ENCODE measurements around the gene SS18.
"Not testable (repeated sequence)": the region's sequence is repeated elsewhere in the genome, so short reads cannot be mapped to it uniquely, and the experiment has no call there.

SS18 gene

GRCh38 chr18:26090130-26091046, at the start of gene SS18:
SS18 (minus strand) TSS chr18:26090613; CDS start chr18:26090569, 44 bp downstream.
- DNase-seq: peak; percentile 90 to 92

- no peak for DNase-seq
Observed at GRCh38 chr18:26135548-26135947, 45.1 kb upstream of the SS18 start.

- no peak for DNase-seq
Observed at GRCh38 chr18:26134107-26134506, 43.7 kb upstream of the SS18 start.

GRCh38 chr18:26133652-26134051, 43.2 kb upstream of the SS18 start, which contains the start of gene PSMA8:
PSMA8 (plus strand) TSS chr18:26133869; CDS start chr18:26133966, 97 bp downstream.
- DNase-seq: peak; percentile 34 to 43

- DNase-seq: not testable (repeated sequence)
Observed at GRCh38 chr18:26128192-26128591, 37.8 kb upstream of the SS18 start.

GRCh38 chr18:26127786-26128185, 37.4 kb upstream of the SS18 start:
- DNase-seq: no peak

- not testable (repeated sequence) for DNase-seq
Observed at GRCh38 chr18:26121994-26122393, 31.6 kb upstream of the SS18 start.

- DNase-seq: no peak
Observed at GRCh38 chr18:26121476-26121875, 31.1 kb upstream of the SS18 start.

- DNase-seq: no peak
Observed at GRCh38 chr18:26119246-26119645, 28.8 kb upstream of the SS18 start.

GRCh38 chr18:26104035-26104434, 13.6 kb upstream of the SS18 start:
- DNase-seq: no peak

- peak; percentile 48 to 64 for DNase-seq
Observed at GRCh38 chr18:26103579-26103978, 13.2 kb upstream of the SS18 start.

- no peak for DNase-seq
Observed at GRCh38 chr18:26097563-26097962, 7.2 kb upstream of the SS18 start.

- DNase-seq: no peak
Observed at GRCh38 chr18:26096852-26097251, 6.4 kb upstream of the SS18 start.

- no peak for DNase-seq
Observed at GRCh38 chr18:26091047-26091630, 726 bp upstream of the SS18 start.

GRCh38 chr18:26089293-26090129, 902 bp downstream of the SS18 start:
- no peak for DNase-seq

- no peak for DNase-seq
Observed at GRCh38 chr18:26088487-26088886, 1.9 kb downstream of the SS18 start.

GRCh38 chr18:26086959-26087358, 3.5 kb downstream of the SS18 start:
- no peak for DNase-seq

- no peak for DNase-seq
Observed at GRCh38 chr18:26085056-26085455, 5.4 kb downstream of the SS18 start.

- DNase-seq: no peak
Observed at GRCh38 chr18:26083099-26083498, 7.3 kb downstream of the SS18 start.

GRCh38 chr18:26082475-26082874, 7.9 kb downstream of the SS18 start:
- no peak for DNase-seq

GRCh38 chr18:26074246-26074645, 16.2 kb downstream of the SS18 start:
- DNase-seq: no peak

- no peak for DNase-seq
Observed at GRCh38 chr18:26073758-26074157, 16.7 kb downstream of the SS18 start.

- DNase-seq: no peak
Observed at GRCh38 chr18:26071725-26072124, 18.7 kb downstream of the SS18 start.

Data from activated CD4-positive, alpha-beta T cell treated with anti-CD3 and anti-CD28 coated beads, Interleukin-2, amount 50 U/mL, for 48 hours (primary cell).